GM12875 (cell line): ENCODE data around the gene FUBP3.

Experiments
- H3K4me3 ChIP-seq: one replicate; pipeline ENCODE4 v1.5.1; 2011; ENCODE audit warnings: low read depth, low read length, control low read depth
- TF ChIP-seq, protein P1 (sequence below): IDR thresholded peaks from 2 replicates; pipeline ENCODE4 v1.5.1; 2011; ENCODE audit warnings: low read depth, mild to moderate bottlenecking, control low read depth, inconsistent platforms, low read length, moderate library complexity, borderline replicate concordance; ENCODE audit not compliant: insufficient read depth

The FUBP3 gene

DNA sequence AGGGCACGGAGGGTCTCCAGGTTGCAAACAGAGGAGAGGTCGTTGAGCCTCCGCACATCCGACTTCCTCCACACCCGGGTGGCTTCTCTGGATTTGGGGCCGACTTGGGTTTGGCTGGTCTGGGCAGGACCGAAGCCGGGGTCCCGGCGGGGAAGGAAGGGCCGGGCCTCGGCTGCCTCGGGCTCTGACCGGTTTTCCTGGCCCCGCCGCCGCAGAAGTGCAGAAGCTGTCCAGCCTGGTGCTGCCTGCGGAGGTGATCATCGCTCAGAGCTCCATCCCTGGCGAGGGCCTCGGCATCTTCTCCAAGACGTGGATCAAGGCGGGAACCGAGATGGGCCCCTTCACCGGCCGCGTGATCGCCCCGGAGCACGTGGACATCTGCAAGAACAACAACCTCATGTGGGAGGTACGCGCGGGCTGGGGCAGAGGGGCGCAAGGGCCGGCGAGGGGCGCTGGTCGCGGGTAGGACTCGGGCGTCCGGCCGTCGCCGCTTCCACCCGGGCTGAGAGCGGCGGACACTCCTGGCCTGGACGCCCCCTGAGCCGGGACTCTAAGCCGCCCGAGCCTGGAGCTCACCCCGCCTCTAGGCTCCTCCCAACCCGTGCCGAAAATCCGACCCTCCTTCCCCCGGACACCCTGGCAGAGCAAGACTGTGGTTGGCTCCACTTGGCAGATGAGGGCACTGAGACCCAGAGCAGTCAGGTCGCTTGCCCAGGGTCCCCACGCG lies 87.2 kb downstream of the FUBP3 start:
- no peak overlapping the region for H3K4me3 ChIP-seq
- TF ChIP-seq, protein P1, sequence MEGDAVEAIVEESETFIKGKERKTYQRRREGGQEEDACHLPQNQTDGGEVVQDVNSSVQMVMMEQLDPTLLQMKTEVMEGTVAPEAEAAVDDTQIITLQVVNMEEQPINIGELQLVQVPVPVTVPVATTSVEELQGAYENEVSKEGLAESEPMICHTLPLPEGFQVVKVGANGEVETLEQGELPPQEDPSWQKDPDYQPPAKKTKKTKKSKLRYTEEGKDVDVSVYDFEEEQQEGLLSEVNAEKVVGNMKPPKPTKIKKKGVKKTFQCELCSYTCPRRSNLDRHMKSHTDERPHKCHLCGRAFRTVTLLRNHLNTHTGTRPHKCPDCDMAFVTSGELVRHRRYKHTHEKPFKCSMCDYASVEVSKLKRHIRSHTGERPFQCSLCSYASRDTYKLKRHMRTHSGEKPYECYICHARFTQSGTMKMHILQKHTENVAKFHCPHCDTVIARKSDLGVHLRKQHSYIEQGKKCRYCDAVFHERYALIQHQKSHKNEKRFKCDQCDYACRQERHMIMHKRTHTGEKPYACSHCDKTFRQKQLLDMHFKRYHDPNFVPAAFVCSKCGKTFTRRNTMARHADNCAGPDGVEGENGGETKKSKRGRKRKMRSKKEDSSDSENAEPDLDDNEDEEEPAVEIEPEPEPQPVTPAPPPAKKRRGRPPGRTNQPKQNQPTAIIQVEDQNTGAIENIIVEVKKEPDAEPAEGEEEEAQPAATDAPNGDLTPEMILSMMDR = no peak

DNA sequence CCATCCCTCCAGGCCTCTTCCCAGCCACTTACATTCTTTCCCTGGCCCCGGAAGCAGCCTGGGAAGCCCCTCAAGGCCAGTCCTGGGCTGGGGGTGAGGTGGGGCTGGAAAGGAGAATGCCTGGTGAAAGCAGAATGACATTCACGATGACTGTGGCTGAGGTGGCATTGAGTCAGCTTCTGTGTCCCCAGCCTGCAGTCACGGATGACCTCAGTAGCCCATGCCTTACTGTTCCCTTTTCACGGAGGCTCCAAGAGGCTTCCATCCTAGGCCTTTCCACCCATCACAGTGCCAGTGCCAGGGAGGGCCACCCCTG lies 87.7 kb downstream of the FUBP3 start:
- TF ChIP-seq, protein P1 = no peak
- H3K4me3 ChIP-seq = no peak overlapping the region

GRCh38 chr9:130668196-130668595 lies 88.8 kb downstream of the FUBP3 start:
- TF ChIP-seq, protein P1 = no peak
- no peak overlapping the region for H3K4me3 ChIP-seq

GRCh38 chr9:130668659-130669058 lies 89.3 kb downstream of the FUBP3 start:
- H3K4me3 ChIP-seq = no peak overlapping the region
- TF ChIP-seq, protein P1 = no peak

GRCh38 chr9:130669965-130670364 lies 90.6 kb downstream of the FUBP3 start:
- TF ChIP-seq, protein P1 = no peak
- no peak overlapping the region for H3K4me3 ChIP-seq

GRCh38 chr9:130670644-130671043 lies 91.3 kb downstream of the FUBP3 start:
- H3K4me3 ChIP-seq = no peak overlapping the region
- TF ChIP-seq, protein P1 = no peak

GRCh38 chr9:130672466-130672865 lies 93.1 kb downstream of the FUBP3 start:
- TF ChIP-seq, protein P1 = no peak
- H3K4me3 ChIP-seq = no peak overlapping the region
